Suprapubic skin (tissue), 4 donors: ENCODE measurements around the gene DNAJC7.

Experiments
- CTCF ChIP-seq, 2 donors: fragments of 200-600 bp in 1 of 2; fragments of 450-650 bp in 1 of 2; sonication (generic) in 1 of 2; IDR thresholded peaks; one replicate each; pipeline ENCODE4 v1.5.1; 2016 to 2019; ENCODE audit warnings: antibody characterized with exemption in 2 of 2, mild to moderate bottlenecking in 1 of 2, moderate library complexity in 1 of 2
- POLR2A ChIP-seq, 2 donors: fragments of 450-650 bp; IDR thresholded peaks; one replicate each; pipeline ENCODE4 v1.6.1; 2017; ENCODE audit warnings: antibody characterized with exemption in 2 of 2, mild to moderate bottlenecking in 2 of 2, moderate library complexity in 2 of 2
- POLR2AphosphoS5 ChIP-seq, 3 donors: sonication (generic); formaldehyde crosslinking; IDR thresholded peaks; one replicate each; pipeline ENCODE4 v1.6.1; 2017; ENCODE audit warnings: antibody characterized with exemption in 3 of 3

- TF ChIP-seq CTCF (IDR thresholded peaks at IDR 0.05) (peak; percentile 81 to 84), POLR2A (IDR thresholded peaks at IDR 0.05) (no peak), POLR2AphosphoS5 (IDR thresholded peaks at IDR 0.05) (no peak)
Measured at GRCh38 chr17:41962768-41963434, 54.3 kb downstream of the DNAJC7 start.
